Measurements from ENCODE around the gene FAM53A.

GRCh38 chr4:1651609-1652008 is 32.5 kb downstream of the FAM53A start:
- TF ChIP-seq CTCF (conservative IDR thresholded peaks at IDR 0.05; ENCODE audit: low read depth, low read length) (no peak), EZH2 (IDR thresholded peaks at IDR 0.05; ENCODE audit: low read length, unreplicated experiment) (no peak), EZH2phosphoT487 (IDR thresholded peaks at IDR 0.05; ENCODE audit: borderline replicate concordance, low read length) (no peak)

Data from PC-3 (cell line).